Measurements from ENCODE around the gene ZC3H13.
"Not testable (repeated sequence)": the region's sequence is repeated elsewhere in the genome, so short reads cannot be mapped to it uniquely, and the experiment has no call there.

Gene ZC3H13

DNA sequence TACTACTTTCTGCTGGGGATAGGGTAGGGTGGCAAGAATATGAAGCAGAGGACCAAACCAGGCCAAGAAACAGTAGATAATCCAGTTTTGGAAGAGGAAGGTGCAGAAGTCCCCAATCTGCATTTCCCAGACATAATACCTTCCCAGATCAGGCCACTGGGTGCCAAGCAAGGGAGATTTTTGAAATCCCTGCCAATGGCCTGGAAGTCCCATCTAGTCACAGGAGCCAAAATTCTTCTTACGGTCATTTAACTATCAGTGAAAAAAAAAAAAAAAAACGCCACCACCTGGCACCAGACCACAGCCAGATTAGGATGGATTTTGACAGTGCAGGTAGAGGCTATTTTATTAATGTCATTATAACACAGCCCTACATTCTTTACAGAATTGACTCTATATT is 57.8 kb downstream of the ZC3H13 start:
- Histone ChIP-seq H3K4me2 (no peak overlapping the region), H3K36me3 (peaks cover 47% of the 10 kb centered on the region)
- TF ChIP-seq Cebpa-rat (IDR thresholded peaks at IDR 0.05): no peak

GRCh38 chr13:45989607-45990006 is 62.9 kb downstream of the ZC3H13 start:
- H3K4me2 ChIP-seq: no peak overlapping the region
- TF ChIP-seq Cebpa-rat (IDR thresholded peaks at IDR 0.05): no peak
- no peaks in the 10 kb centered on the region for H3K4me1 ChIP-seq
- H3K36me3 ChIP-seq: peaks cover 59% of the 10 kb centered on the region
- no peaks in the 10 kb centered on the region for H3K9me3 ChIP-seq
- no peaks in the 10 kb centered on the region for H3K27me3 ChIP-seq
- no peak overlapping the region for H3K4me3 ChIP-seq
- H3K9ac ChIP-seq: no peak overlapping the region
- no peak overlapping the region for H3K27ac ChIP-seq
- no peaks in the 10 kb centered on the region for H4K20me1 ChIP-seq

More for the DNA sequence above, 57.8 kb downstream of the ZC3H13 start:
- H3K27ac ChIP-seq: no peak overlapping the region
- H3K27me3 ChIP-seq: no peaks in the 10 kb centered on the region
- H3K4me3 ChIP-seq: no peak overlapping the region
- no peaks in the 10 kb centered on the region for H3K9me3 ChIP-seq
- H4K20me1 ChIP-seq: no peaks in the 10 kb centered on the region
- H3K9ac ChIP-seq: no peak overlapping the region
- H3K4me1 ChIP-seq: no peaks in the 10 kb centered on the region

DNA sequence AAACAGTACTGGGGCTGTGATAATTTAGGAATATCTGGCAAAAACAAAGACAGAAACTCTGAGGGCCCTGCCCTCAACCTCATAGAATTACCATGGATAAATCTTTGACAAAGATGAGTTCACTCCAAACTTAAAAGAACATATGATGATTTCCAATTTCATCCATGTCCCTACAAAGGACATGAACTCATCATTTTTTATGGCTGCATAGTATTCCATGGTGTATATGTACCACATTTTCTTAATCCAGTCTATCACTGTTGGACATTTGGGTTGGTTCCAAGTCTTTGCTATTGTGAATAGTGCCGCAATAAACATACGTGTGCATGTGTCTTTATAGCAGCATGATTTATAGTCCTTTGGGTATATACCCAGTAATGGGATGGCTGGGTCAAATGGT is 71.4 kb downstream of the ZC3H13 start:
- not testable (repeated sequence) for H3K4me1 ChIP-seq
- peaks cover 69% of the 10 kb centered on the region for H3K36me3 ChIP-seq

GRCh38 chr13:45975337-45975736 is 77.2 kb downstream of the ZC3H13 start:
- Histone ChIP-seq H3K4me2 (no peak overlapping the region), H3K27me3 (no peaks in the 10 kb centered on the region), H3K36me3 (peaks cover 92% of the 10 kb centered on the region), H3K4me3 (no peak overlapping the region), H3K9ac (no peak overlapping the region), H3K4me1 (no peaks in the 10 kb centered on the region), H3K27ac (no peak overlapping the region), H4K20me1 (no peaks in the 10 kb centered on the region), H3K9me3 (no peaks in the 10 kb centered on the region)
- no peak for TF ChIP-seq Cebpa-rat (IDR thresholded peaks at IDR 0.05)

More for the DNA sequence above, 71.4 kb downstream of the ZC3H13 start:
- H3K27me3 ChIP-seq, H3K9ac ChIP-seq, H3K4me2 ChIP-seq, H3K4me3 ChIP-seq, H3K9me3 ChIP-seq, H3K27ac ChIP-seq, H4K20me1 ChIP-seq: not testable (repeated sequence)

- H3K4me3 ChIP-seq: no peak overlapping the region
- H3K27me3 ChIP-seq: no peaks in the 10 kb centered on the region
- no peak overlapping the region for H3K27ac ChIP-seq
- H3K9ac ChIP-seq: no peak overlapping the region
- no peaks in the 10 kb centered on the region for H4K20me1 ChIP-seq
- H3K36me3 ChIP-seq: peaks cover 94% of the 10 kb centered on the region
- no peak overlapping the region for H3K4me2 ChIP-seq
- H3K9me3 ChIP-seq: no peaks in the 10 kb centered on the region
- no peaks in the 10 kb centered on the region for H3K4me1 ChIP-seq
- no peak for TF ChIP-seq Cebpa-rat (IDR thresholded peaks at IDR 0.05)
These were observed 78.0 kb downstream of the ZC3H13 start for GRCh38 chr13:45974500-45974899.

- Histone ChIP-seq H3K9ac (no peak overlapping the region), H3K4me2 (no peak overlapping the region), H3K4me3 (no peak overlapping the region), H3K36me3 (peaks cover 90% of the 10 kb centered on the region), H3K27me3 (no peaks in the 10 kb centered on the region), H3K9me3 (no peaks in the 10 kb centered on the region), H3K27ac (no peak overlapping the region), H3K4me1 (no peaks in the 10 kb centered on the region), H4K20me1 (no peaks in the 10 kb centered on the region)
- no peak for TF ChIP-seq Cebpa-rat (IDR thresholded peaks at IDR 0.05)
These were observed 85.0 kb downstream of the ZC3H13 start for GRCh38 chr13:45967589-45967988.

DNA sequence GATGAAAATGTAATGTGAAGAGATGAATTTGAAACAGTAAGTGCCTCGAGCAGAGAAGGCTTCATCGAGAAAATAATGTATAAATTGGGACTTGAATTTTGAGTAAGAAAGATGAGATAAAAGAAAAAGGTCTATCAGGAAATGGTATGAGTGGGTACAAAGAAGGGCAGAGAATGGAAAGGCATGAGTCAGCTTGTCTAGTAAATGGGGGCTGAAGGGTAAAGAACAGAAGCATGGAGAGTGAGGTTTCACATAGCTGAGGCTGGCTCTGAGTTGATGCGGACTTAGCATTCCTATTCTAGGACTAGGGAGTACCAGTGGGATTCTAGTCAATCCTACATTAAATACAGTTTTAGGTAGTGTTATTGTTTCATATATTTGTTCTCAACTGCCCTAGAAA is 85.8 kb downstream of the ZC3H13 start:
- H3K27ac ChIP-seq: no peak overlapping the region
- no peaks in the 10 kb centered on the region for H3K9me3 ChIP-seq
- TF ChIP-seq Cebpa-rat (IDR thresholded peaks at IDR 0.05): no peak
- H3K27me3 ChIP-seq: no peaks in the 10 kb centered on the region
- H3K4me1 ChIP-seq: no peaks in the 10 kb centered on the region
- H3K36me3 ChIP-seq: peaks cover 86% of the 10 kb centered on the region
- no peak overlapping the region for H3K4me2 ChIP-seq
- H3K4me3 ChIP-seq: no peak overlapping the region
- no peak overlapping the region for H3K9ac ChIP-seq
- H4K20me1 ChIP-seq: no peaks in the 10 kb centered on the region

DNA sequence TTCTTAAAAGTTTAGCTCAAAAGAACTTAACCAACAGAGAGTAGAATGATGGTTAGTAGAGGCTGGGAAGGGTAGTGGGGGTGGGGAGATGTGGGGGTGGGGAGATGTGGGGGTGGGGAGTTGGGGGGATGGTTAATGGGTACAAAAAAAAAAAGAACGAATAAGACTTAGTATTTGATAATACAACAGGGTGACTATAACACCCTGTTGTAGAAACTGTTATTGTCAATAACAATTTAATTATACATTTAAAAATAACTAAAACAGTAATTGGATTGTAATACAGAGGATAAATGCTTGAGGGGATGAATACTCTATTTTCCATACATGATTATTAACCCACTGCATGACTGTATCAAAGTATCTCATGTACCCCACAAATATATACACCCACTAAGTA is 91.1 kb downstream of the ZC3H13 start:
- no peak overlapping the region for H3K4me3 ChIP-seq
- H3K4me1 ChIP-seq: no peaks in the 10 kb centered on the region
- no peaks in the 10 kb centered on the region for H4K20me1 ChIP-seq
- H3K27me3 ChIP-seq: no peaks in the 10 kb centered on the region
- H3K9ac ChIP-seq: no peak overlapping the region
- no peak for TF ChIP-seq Cebpa-rat (IDR thresholded peaks at IDR 0.05)
- no peak overlapping the region for H3K27ac ChIP-seq
- no peaks in the 10 kb centered on the region for H3K9me3 ChIP-seq
- no peak overlapping the region for H3K4me2 ChIP-seq
- peaks cover 78% of the 10 kb centered on the region for H3K36me3 ChIP-seq

- Histone ChIP-seq H3K4me3 (no peak overlapping the region), H3K27ac (no peak overlapping the region), H3K9ac (no peak overlapping the region), H3K4me2 (no peak overlapping the region), H3K36me3 (peaks cover 50% of the 10 kb centered on the region), H4K20me1 (no peaks in the 10 kb centered on the region), H3K4me1 (no peaks in the 10 kb centered on the region), H3K9me3 (no peaks in the 10 kb centered on the region), H3K27me3 (no peaks in the 10 kb centered on the region)
- TF ChIP-seq Cebpa-rat (IDR thresholded peaks at IDR 0.05): no peak
These were observed 97.4 kb downstream of the ZC3H13 start for GRCh38 chr13:45954836-45955800.

GRCh38 chr13:45953082-45953481 is 99.5 kb downstream of the ZC3H13 start:
- H3K27me3 ChIP-seq: no peaks in the 10 kb centered on the region
- peaks cover 35% of the 10 kb centered on the region for H3K36me3 ChIP-seq
- no peaks in the 10 kb centered on the region for H3K9me3 ChIP-seq
- no peaks in the 10 kb centered on the region for H3K4me1 ChIP-seq
- no peak overlapping the region for H3K4me2 ChIP-seq
- no peak overlapping the region for H3K4me3 ChIP-seq
- H3K27ac ChIP-seq: no peak overlapping the region
- H3K9ac ChIP-seq: no peak overlapping the region
- no peak for TF ChIP-seq Cebpa-rat (IDR thresholded peaks at IDR 0.05)
- H4K20me1 ChIP-seq: no peaks in the 10 kb centered on the region
